ENCODE data around the gene EPB42. TPM values are rescaled to one million over a fixed set of nuclear protein-coding genes. Genes with fewer than 3 reads are reported as not detected.
"Not testable (repeated sequence)": the region's sequence is repeated elsewhere in the genome, so short reads cannot be mapped to it uniquely, and the experiment has no call there.

EPB42 gene
- total RNA-seq, 1 experiment from 2014 or later: not detected

GRCh38 chr15:43168192-43169107 lies 52.4 kb downstream of the EPB42 start:
- Histone ChIP-seq H3K27ac (ENCODE audit: low read depth, low read length, poor library complexity, severe bottlenecking) (no peak overlapping the region), H3K27me3 (replicated peaks; ENCODE audit: insufficient read depth, low read depth, low read length, poor library complexity) (no peaks in the 10 kb centered on the region), H3K4me3 (ENCODE audit: low read depth, low read length, poor library complexity, severe bottlenecking) (no peak overlapping the region), H3K9me3 (ENCODE audit: low read depth, low read length, poor library complexity, severe bottlenecking) (no peaks in the 10 kb centered on the region), H3K36me3 (ENCODE audit: insufficient read depth, low read length, poor library complexity, severe bottlenecking) (no peaks in the 10 kb centered on the region), H3K4me1 (ENCODE audit: insufficient read depth, low read length, poor library complexity, severe bottlenecking) (no peaks in the 10 kb centered on the region)
- intact Hi-C loops (cut with micrococcal nuclease; ENCODE audit: unreplicated experiment): no loop called here
- TF ChIP-seq CTCF (conservative IDR thresholded peaks at IDR 0.05; ENCODE audit: low read depth, low read length): no peak
- TF ChIP-seq EZH2 (IDR thresholded peaks at IDR 0.05; ENCODE audit: borderline replicate concordance, low read depth, low read length, poor library complexity, severe bottlenecking): no peak
- BruUV-seq (replicated peaks): no TSS peak
- no peak for DNase-seq (ENCODE audit: low spot score)
- POLR2A ChIA-PET (ENCODE audit: low non-redundant PET): no interaction called here
- CTCF ChIA-PET: no interaction called here

- intact Hi-C loops (cut with micrococcal nuclease; ENCODE audit: unreplicated experiment); DNase-seq (ENCODE audit: low spot score); H3K27me3 ChIP-seq (replicated peaks; ENCODE audit: insufficient read depth, low read depth, low read length, poor library complexity); H3K27ac ChIP-seq (ENCODE audit: low read depth, low read length, poor library complexity, severe bottlenecking); H3K4me1 ChIP-seq (ENCODE audit: insufficient read depth, low read length, poor library complexity, severe bottlenecking); H3K9me3 ChIP-seq (ENCODE audit: low read depth, low read length, poor library complexity, severe bottlenecking); POLR2A ChIA-PET (ENCODE audit: low non-redundant PET); H3K36me3 ChIP-seq (ENCODE audit: insufficient read depth, low read length, poor library complexity, severe bottlenecking); CTCF ChIA-PET; BruUV-seq (replicated peaks); H3K4me3 ChIP-seq (ENCODE audit: low read depth, low read length, poor library complexity, severe bottlenecking): not testable (repeated sequence)
These were observed 53.6 kb downstream of the EPB42 start for GRCh38 chr15:43167261-43167660.

GRCh38 chr15:43165801-43166325 lies 55.0 kb downstream of the EPB42 start:
- CTCF ChIA-PET: no interaction called here
- no peaks in the 10 kb centered on the region for H3K9me3 ChIP-seq (ENCODE audit: low read depth, low read length, poor library complexity, severe bottlenecking)
- TF ChIP-seq CTCF (conservative IDR thresholded peaks at IDR 0.05; ENCODE audit: low read depth, low read length): no peak
- no peak for TF ChIP-seq EZH2 (IDR thresholded peaks at IDR 0.05; ENCODE audit: borderline replicate concordance, low read depth, low read length, poor library complexity, severe bottlenecking)
- DNase-seq (ENCODE audit: low spot score): no peak
- H3K27ac ChIP-seq (ENCODE audit: low read depth, low read length, poor library complexity, severe bottlenecking): no peak overlapping the region
- BruUV-seq (replicated peaks): no TSS peak
- H3K27me3 ChIP-seq (replicated peaks; ENCODE audit: insufficient read depth, low read depth, low read length, poor library complexity): no peaks in the 10 kb centered on the region
- intact Hi-C loops (cut with micrococcal nuclease; ENCODE audit: unreplicated experiment): no loop called here
- H3K36me3 ChIP-seq (ENCODE audit: insufficient read depth, low read length, poor library complexity, severe bottlenecking): no peaks in the 10 kb centered on the region
- no peaks in the 10 kb centered on the region for H3K4me1 ChIP-seq (ENCODE audit: insufficient read depth, low read length, poor library complexity, severe bottlenecking)
- no peak overlapping the region for H3K4me3 ChIP-seq (ENCODE audit: low read depth, low read length, poor library complexity, severe bottlenecking)
- POLR2A ChIA-PET (ENCODE audit: low non-redundant PET): no interaction called here
